ENCODE measurements around the gene KLK12.

DNA sequence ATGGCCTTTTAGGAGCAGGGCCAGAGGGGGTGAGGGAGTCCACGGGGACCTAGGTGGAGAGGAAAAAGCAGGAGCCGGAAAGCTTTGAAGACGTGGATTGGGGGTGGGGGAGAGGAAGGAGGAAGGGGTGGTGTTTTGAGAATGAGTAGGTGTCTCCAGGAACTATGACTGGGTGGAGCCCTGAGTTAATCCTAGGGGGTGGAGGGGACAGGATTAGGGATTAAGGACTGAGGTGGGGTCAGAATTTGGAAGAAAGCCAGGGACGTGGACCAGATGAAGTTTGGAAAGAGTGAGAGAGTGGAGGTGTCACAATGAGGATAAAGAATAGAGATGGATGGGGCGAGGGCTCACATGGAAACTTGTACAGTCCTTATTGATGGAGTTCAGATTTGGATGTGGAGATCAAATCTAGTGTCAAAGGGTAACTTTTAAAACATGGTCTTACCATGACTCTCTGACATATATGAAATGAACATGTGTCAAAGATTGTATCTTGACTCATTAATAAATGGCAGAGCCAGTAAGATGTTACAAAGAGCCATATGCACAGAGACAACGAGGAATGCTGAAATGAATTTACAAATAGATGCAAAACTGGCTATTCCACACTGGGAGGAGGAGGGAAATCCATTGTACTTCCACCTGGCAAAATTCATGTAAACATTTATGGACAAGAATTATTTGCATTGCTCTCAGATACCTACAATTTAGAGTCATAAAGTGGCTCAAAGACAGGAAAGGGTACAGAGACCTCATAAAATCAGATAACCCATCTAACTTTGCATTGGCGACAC is 31.8 kb upstream of the KLK12 start:
- TF ChIP-seq, protein P1, sequence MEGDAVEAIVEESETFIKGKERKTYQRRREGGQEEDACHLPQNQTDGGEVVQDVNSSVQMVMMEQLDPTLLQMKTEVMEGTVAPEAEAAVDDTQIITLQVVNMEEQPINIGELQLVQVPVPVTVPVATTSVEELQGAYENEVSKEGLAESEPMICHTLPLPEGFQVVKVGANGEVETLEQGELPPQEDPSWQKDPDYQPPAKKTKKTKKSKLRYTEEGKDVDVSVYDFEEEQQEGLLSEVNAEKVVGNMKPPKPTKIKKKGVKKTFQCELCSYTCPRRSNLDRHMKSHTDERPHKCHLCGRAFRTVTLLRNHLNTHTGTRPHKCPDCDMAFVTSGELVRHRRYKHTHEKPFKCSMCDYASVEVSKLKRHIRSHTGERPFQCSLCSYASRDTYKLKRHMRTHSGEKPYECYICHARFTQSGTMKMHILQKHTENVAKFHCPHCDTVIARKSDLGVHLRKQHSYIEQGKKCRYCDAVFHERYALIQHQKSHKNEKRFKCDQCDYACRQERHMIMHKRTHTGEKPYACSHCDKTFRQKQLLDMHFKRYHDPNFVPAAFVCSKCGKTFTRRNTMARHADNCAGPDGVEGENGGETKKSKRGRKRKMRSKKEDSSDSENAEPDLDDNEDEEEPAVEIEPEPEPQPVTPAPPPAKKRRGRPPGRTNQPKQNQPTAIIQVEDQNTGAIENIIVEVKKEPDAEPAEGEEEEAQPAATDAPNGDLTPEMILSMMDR (IDR thresholded peaks at IDR 0.05), result no peak
- TF ChIP-seq POLR2A (IDR thresholded peaks at IDR 0.05), result no peak

Measured in ovary (tissue), 3 donors.